Activated CD4-positive, alpha-beta T cell treated with anti-CD3 and anti-CD28 coated beads for 48 hours (primary cell): ENCODE data around the gene ANXA2R.
"Not testable (repeated sequence)": the region's sequence is repeated elsewhere in the genome, so short reads cannot be mapped to it uniquely, and the experiment has no call there.

ENCODE experiments used
- DNase-seq: peaks from one replicate; pipeline ENCODE4 v3.0.0-alpha.2; 2020

The ANXA2R gene, protein sequence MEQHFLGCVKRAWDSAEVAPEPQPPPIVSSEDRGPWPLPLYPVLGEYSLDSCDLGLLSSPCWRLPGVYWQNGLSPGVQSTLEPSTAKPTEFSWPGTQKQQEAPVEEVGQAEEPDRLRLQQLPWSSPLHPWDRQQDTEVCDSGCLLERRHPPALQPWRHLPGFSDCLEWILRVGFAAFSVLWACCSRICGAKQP

DNA sequence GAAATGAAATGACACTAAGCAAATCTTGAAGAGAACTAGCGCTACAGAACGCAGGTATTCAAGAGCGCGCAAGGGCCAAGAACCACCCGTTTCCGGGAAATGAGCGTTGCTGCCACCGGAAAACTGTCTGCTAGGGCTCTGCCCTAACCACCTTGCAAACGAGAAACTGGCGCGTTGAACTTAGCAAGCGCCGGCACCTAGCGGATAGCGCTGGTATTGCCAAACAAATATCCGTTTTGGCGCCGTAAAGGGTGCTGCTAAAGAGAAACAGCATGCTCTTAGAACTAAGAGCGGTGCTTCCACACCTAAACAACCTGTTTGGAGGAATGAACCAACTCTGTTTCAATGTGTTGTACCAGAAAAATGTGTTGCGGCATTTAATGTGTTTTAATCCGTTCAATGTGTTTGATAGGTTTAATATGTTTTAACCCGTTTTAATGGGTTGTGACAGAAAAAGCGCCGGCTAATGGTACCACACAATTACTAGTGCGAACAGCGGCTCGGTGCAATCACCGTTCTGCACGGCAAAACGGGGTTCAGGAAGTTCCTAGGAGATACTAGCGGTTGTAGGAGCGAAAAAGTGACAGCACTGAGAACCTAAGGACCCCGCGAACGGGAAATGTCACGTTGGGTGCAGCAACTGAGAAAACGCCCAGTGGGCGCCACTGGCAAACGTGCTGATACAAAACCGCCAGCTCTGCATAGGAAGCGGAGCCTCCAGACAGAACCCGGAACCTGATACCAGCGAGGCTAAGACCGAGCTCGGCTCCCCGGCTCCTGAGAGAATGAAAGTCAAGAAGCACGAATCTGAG lies at the start of gene ANXA2R:
Gene ANXA2R (minus strand): TSS at position 33 of the 812 bp plus-strand sequence. CDS start 273 bp downstream, outside the sequence.
- peak; percentile 95 for DNase-seq

DNA sequence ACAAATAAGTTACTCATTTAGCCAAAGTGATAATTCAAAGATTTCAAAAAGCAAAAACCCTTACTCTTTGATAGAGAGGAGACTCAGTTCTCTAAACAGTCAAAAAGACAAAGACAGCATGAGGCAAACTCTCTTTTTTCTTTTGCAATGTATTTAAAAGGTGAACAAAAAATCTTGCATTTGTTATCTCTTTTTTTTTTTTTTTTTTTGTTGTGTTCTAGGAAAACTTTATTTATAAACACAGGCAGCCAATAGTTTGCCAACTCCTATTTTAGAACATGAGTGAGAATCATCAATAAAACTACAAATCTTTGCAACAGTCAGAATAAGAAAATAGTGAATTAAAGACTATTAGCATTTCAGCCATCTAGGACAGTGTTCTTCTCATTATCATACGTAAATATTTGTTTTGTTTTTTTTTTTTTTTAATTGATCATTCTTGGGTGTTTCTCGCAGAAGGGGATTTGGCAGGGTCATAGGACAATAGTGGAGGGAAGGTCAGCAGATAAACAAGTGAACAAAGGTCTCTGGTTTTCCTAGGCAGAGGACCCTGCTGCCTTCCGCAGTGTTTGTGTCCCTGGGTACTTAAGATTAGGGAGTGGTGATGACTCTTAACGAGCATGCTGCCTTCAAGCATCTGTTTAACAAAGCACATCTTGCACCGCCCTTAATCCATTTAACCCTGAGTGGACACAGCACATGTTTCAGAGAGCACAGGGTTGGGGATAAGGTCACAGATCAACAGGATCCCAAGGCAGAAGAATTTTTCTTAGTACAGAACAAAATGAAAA lies 46.2 kb upstream of the ANXA2R start:
- DNase-seq = not testable (repeated sequence)

DNA sequence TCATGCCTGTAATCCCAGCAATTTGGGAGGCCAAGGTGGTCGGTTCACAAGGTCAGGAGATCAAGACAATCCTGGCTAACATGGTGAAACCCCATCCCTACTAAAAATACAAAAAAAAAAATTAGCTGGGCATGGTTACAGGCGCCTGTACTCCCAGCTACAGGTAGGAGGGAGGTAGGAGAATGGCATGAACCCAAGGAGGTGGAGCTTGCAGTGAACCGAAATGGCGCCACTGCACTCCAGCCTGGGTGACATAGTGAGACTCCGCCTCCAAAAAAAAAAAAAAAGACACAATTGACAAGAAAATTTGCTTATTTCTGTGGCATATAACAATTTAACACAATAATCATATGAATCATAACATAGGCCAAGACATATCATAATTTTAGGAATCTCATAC lies 45.3 kb upstream of the ANXA2R start:
- DNase-seq = no peak

DNA sequence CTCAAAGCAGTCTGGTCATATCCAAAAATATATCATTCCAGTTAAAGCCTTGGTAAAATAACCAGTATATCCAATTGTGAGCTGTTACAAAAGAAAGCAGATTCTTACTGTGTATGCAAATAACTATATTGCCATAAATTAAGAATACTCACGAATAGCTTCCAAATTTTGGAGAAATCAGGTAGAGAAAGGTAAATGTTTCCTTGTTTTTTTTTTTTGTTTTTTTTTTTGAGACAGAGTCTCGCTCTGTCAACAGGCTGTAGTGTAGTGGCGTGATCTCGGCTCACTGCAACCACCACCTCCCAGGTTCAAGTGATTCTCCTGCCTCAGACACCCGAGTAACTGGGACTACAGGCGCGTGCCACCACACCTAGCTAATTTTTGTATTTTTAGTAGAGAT lies 44.3 kb upstream of the ANXA2R start:
- DNase-seq = not testable (repeated sequence)

DNA sequence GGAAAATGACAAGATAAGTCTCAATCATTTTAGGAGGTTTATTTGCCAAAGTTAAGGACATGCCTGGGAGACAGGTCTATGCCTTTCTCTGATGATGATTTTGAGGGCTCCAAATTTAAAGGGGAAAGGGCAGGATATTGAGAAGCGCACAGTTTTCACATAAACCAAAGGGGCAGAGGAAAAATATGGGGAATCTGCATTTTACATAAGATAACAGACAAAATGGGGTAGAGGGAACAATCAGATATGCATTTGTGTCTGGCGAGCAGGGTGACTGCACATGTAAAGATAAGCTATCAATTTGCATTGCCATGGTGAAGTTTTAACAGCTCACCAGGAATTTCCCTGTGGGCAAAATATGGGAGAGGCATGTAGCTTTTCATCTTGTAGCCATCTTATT lies 41.2 kb upstream of the ANXA2R start:
- not testable (repeated sequence) for DNase-seq

DNA sequence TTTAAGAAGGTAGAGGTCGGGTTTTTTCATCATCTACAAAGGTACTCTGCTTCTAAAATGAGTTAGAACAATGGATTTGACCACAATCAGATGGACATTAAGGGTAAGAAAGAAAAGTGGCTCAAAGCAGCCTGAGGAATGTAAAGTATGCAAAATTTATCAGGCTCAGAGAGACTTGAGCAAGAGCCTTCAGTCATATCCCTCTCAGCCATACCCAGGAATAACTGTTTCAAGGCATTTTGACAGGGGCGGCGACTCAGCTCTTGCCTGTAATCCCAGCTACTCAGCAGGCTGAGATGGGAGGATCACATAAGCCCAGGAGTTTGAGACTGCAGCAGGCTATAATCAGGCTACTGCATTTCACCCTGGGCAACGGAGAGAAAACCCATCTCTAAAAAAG lies 38.8 kb upstream of the ANXA2R start:
- no peak for DNase-seq

DNA sequence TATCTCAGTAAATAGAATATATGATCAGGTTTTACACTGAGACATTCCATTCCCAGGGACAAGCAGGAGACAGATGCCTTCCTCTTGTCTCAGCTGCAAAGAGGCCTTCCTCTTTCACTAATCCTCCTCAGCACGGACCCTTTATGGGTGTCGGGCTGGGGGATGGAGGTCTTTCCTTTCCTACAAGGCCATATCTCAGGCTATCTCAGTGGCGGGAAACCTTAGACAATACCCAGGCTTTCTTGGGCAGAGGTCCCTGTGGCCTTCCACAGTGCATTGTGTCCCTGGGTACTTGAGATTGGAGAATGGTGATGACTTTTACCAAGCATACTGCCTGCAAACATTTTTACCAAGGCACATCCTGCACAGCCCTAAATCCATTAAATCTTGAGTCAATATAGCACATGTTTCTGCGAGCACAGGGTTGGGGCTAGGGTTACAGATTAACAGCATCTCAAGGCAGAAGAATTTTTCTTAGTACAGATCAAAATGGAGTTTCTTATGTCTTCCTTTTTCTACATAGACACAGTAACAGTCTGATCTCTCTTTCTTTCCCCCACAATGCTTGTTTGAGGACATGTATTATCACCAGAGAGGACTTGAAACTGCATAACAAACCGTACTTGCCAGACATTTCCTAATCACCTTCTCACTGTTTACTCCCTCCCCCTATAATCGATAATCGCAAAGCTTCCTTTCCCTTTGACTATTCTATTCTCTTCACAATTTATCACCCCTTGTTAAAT lies 37.5 kb upstream of the ANXA2R start:
- DNase-seq = not testable (repeated sequence)

DNA sequence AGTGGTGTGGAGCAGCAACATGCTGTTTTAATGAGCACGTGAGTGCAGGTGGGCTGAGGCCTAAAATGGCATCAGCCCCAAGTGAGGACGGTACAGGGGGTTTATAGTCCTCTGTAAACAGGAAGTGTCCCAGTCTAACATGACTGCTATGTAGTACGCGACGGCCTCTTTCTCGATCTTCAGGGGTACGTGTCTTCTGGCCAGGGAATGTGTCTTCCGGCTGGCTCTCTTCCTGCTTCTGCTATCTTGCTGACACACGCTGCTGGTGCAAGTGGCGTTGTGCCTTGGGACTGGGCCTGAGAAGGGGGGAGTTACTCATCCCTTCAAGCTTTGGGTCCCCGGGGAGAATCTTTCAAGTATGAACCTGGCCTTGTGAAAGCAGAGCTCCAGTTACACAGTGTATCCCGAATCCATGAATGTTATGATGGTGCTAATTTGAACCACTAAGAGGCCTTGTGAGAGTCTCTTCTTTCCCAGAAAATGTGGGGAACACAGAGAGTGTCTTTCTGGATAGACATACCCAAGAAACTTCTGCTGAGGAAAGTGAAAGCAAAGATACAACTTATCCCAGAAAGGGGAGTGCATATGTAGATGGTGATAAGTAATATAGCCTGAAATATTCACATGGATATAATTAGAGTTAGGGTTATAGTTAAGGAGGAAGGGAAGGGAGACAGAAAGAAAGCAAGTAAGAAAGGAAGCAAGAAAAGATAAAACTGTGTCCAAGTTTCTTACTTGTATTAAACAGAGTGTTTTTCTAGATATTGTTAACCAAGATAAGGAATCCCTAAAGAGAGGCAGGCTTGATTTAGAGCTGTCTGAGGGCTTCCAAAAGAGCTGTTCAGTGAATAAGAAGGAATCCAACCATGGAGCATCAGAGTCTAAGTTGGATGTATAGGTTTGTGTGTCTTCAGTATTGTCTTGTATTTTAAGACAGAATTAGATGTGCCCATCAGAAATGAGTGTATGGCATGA lies 35.5 kb upstream of the ANXA2R start:
- no peak for DNase-seq

DNA sequence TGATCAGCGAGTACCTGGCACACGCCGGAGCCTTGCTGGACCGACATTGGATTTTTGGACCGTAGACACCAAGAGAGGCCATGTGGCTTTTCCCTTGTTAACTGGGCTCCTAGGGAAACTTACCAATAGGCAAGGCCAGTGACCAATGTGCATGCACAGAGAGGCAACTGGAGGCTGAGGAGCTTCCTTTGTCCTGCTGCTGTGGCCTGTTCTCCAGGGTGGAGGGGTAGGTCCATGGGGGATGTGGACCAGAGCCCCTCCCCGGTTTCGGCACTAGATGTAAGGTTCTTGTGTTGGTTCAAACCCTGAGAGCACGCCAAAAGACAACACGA lies 34.8 kb upstream of the ANXA2R start:
- DNase-seq = no peak

DNA sequence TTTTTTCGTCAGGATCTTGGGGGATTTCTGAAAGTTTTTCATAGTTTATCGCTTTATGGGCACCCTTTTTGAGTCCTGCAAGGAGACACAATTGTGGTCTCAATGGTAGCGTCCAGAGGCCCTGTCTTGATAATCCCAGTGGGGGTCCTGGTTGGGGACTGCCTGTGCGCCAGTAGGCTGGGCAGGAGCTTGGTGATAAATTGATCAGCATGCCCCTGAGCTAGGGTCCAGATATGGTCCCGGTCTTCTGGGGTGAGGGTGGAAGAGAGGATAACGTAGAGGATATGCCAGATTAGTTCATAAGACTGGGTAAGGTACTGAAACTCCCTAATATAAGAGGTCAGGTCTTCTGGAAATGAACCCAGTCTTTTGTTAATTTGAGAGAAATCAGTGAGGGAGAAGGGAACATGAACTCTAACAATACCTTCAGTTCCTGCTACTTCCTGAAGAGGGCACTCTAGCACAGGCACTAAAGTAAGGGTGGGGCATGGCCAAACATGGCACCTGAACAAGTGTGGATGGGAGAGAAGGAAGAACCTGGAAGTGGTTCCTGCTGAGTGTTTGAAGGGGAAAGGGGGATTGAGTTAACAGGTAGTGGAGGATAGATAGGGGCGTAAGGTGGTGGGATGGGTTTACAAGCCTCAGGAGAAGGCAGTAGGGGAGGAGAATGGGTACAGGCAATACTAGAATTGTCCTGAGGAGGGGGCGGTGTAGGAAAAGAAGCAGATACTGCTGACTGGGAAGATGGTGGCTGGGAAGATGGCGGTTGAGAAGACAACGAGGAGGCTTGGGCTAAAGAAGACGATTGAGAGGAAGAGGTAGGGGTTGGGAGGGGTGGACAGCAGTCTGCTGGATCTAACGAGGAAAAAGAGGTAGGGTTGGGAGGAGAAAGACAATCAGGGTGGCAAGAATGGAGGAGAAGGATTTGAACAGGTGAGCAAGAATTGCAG lies 33.8 kb upstream of the ANXA2R start:
- peak; percentile 61 for DNase-seq

DNA sequence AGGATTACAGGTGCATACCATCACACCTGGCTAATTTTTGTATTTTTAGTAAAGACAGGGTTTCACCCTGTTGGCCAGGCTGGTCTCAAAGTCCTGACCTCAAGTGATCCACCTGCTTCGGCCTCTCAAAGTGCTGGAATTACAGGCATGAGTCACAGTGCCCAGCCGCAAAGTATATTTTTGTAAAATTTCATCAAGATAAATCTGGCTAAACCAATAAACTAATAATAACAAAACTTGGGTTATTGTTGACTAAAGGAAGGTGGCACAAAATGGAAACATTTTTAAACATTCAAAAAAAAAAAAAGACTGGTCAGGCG lies 29.2 kb upstream of the ANXA2R start:
- not testable (repeated sequence) for DNase-seq

DNA sequence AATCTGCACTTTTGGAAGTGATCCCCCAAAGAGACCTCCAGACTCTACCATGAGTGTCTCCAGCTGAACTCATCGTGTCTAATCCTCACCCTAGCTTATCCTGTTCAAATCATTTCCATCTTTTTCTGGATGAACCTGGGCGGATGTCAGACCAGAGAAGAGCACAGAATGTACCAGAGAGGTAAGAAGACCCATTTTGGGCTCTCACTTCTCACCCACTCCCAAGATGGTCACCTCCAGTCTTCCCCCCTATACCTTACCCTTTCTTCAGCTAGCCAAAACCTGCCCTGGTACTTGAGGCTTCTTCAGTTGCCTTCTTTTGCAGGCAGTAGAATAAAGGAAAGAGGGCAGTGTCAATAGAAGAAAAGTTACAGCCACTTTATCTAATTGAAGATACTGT lies 27.9 kb upstream of the ANXA2R start:
- DNase-seq = no peak

DNA sequence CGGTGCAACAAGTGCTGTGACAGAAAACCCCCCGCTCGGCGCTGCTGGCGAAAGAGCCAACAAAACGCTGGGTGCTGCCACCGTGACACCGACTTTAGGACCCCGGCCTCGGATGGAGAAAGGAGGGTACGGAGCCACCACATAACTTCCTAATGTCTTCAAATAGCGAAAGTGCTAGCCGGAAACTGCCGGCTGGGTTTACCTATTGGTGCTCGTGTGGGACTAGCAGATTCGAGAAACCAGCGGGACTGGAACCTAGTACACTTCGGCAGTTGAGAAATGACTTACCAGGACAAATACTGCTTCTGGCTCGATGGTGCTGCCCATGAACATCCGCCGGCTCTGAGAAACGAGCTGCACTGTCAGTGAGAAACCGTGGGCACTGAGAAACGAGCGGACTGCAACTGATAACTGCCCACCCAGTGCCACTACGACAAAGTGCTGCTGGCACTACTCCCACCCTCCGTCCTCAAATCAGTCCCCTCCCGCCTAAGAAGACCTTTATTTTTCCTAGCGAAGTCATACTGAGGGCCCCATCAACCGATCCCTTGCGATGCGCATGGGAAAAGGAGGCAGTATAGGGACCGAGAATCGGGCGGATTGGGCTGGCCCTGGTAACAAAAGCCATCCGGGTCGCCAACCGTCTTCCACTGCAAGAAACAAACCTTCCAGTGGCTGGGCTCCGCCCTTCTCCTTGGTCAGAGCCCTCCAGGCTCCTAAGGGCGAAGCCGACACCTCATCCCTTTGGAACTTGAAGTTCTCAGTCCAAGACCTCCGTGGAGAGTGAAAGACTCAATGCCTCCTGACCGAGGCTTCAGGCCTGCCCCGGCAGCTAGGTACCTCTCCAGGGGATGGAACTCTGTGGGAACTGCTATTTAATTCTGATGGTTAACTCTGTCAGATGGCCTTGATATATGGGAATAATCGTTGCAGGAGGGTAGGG lies 27.0 kb upstream of the ANXA2R start:
- DNase-seq = peak; percentile 93

DNA sequence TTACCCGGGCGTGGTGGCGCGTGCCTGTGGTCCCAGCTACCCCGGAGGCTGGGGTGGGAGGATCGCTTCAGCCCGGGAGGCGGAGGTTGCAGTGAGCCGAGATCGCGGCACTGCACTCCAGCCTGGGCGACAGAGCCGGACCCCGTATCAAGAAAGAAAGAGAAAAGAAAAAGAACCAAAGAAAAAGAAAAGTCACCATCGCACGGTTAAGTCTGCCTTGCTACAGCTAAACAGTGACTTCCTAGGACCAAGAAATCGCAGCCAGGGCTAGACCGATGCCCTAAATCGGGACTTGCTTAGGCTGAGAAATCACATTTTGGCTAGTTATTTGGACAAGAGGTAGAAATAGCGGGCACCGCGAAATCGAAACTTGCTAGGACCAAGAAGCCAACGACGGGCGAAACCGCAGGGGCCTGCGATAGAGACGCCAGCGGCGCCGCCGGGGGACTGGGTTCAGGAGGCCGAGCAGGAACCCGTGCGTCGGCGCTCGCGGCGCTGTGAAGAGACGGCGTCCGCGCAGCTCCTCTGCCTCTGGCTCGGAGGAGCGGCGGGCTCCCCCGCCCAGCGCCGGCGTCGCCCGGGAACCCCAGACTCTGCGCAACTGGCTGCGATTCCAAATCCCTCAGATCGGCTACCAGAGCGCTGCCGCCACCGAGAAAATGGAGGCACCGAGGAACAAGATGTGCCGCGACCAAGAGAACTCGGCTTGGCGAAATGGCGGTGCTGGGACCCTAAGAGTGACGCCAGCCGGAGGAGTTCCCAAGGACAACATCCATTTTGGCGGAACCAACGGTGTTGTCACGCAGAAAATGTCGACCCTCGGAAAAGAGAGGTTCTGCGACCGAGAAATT lies 26.1 kb upstream of the ANXA2R start:
- peak; percentile 76 for DNase-seq

DNA sequence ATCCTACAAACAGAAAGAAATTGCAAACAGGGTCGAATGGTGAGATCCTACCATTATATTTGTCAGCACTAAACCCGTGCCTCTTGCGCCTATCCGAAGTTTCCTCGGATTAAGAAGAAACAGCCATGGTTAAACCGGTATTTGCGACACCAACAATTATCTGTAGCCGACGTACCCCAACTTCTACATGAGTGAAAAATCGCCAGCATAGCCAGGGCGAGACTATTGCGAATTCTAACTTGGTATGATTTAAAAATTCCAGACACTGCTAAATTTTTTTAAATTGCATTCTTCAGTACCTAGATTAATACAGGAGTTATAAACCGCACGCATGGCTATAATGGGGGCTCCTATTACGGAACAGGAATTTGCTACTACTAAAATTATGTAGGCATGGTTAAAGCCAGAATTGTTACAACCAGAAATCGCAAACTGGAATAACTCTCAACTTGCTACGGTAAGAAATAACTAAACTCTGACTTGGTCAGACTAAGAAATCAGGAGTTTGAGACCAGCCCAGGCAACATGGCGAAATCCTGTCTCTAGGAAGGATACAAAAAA lies 25.3 kb upstream of the ANXA2R start:
- DNase-seq = no peak

DNA sequence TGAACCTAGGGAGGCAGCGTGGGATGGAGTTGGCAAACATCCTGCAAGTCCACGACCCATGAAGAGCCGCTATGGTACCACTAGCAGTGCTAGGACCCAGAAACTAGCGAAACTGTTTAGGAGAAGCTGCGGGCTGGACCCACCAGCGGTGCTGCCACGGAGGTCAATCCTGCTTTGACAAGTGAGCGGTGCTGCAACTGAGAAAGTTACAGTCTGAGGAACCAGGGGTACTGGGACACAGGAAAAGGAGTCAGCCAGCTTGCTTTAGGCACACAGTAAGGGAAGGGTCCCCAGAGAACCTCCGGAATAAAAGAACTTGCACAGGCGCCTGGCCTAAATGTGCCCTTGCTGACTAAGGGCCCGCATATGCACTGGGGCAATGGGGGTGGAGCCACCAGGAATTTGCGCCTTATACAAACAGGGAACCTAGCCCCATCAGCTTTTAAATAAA lies 23.6 kb upstream of the ANXA2R start:
- no peak for DNase-seq

DNA sequence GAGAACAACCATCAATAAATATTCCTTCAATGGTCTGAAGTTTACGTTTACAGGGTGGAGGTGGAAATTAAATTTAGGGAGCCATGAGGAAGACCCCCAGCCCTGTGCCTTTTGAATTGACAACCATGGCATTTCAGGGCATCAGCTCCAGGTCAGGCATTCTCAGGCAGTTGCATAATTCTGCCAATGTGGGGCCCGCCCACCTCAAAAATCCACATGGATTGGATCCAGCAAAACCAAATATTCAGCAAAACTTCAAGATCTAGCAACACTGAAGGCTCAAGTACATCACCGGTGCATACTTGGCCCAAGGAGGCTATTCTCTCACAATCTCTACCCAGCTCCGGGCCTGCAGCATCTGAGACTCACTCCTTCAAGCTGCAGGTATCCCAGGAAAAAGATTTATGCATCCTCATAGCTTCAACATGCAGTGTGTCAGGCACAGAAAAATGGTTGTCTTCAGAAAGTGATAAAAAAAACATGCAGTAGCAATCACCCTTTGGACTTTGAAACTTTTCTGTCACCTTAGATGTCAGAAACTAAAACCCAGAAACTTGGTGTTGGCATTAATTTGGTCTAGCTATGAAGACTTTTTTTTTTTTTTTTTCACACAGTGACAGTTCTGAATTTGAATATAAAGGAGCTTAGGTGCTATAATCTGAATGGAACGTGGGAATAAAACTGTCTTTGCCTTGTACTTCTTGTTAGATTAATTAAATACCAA lies 21.4 kb upstream of the ANXA2R start:
- no peak for DNase-seq
